Epidermal melanocyte (primary cell): ENCODE measurements around the gene ASB2.
A peak's percentile ranks its signal among the peaks of the same experiment; 100 is the strongest.

Source experiments
- DNase-seq: peaks from one replicate; pipeline ENCODE4 v3.0.0; 2011; ENCODE audit warnings: low spot score; ENCODE audit not compliant: insufficient read length

The ASB2 gene

DNA sequence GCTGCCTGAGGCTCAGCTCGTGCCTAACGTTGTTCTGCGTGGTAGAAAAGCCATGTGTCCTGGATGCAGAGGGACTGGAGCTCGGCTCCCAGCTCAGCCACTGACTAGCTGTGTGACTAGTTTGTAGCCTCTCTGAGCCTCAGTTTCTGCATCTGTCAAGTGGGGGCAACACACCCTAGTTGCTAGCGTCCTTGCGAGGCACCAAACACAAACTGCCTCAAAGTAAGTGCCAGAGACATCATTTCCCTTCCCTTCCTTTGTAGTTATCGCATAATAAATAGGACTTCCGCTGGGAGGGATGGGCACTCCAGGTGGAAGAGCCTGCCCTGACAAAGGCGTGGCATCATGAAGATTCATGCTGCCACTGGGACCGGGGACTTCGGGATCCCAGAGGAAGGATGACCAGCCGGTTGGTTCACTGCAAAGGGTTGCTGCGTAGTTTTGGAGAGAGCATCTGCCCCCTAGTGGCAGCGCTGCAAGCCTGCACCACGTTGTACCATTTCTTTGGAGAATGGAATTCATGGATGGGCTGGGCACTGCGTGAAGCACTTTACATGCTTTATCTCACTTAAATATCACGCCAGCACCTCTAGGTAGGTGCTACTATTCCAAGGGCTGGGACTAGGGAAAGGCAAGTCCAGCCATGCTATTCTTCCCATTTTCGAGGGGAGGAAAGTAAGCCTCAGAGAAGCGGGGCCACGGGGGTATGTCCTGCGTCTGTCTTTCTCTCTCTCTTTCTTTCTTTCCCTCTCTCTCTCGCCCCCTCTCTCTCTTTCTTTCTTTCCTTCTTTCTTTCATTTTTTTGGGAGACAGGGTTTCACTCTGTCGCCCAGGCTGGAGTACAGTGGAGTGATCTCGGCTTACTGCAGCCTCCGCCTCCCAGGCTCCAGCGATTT is 25.4 kb upstream of the ASB2 start:
- peak; percentile 80 for DNase-seq

DNA sequence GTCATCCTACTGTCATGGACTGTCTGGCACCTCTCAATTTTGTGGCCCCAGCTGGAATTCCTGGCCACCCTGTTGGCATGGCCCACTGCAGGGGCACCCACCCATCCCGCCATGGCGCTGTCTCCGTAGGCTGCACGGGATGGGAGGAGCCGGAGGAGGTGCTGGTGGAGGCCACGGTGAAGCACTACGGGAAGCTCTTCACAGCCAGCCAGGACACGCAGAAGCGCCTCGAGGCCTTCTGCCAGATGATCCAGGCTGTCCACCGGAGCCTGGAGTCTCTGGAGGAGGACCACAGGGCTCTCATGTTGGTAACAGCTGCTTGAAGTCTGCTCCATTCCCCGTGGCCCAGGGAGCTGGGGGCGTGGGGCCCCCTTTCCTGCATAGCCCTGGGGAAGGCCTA is 24.6 kb upstream of the ASB2 start:
- DNase-seq, result no peak

- DNase-seq, result no peak
These were observed 23.9 kb upstream of the ASB2 start for GRCh38 chr14:94000267-94000666.

- DNase-seq, result no peak
These were observed 23.2 kb upstream of the ASB2 start for GRCh38 chr14:93999573-93999972.

DNA sequence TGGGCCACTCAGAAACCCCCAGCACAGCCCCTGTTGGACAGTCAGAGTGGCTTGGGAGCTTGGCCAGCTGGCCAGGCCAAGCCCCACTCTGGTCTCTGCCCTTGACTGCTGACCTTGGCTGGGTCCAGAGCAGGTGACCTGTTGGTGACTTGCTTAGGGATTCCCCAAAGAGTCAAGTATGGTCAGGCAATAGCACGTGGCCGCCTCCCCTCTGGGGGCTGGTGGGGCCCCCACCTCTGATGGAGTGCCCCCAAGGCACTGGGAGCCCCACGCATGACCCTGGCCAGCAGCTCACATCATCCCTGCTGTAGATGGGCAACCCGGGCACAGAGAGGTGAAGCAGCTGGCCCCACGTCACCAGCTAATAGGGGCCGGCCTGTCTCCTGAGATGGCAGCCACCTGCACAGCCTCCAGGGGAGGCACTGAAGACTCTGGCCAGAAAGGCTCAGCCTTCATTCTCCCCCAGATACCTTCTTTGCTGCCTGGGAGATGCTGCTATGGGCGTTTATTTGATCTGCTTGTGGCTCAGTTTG is 22.6 kb upstream of the ASB2 start:
- DNase-seq, result no peak

DNA sequence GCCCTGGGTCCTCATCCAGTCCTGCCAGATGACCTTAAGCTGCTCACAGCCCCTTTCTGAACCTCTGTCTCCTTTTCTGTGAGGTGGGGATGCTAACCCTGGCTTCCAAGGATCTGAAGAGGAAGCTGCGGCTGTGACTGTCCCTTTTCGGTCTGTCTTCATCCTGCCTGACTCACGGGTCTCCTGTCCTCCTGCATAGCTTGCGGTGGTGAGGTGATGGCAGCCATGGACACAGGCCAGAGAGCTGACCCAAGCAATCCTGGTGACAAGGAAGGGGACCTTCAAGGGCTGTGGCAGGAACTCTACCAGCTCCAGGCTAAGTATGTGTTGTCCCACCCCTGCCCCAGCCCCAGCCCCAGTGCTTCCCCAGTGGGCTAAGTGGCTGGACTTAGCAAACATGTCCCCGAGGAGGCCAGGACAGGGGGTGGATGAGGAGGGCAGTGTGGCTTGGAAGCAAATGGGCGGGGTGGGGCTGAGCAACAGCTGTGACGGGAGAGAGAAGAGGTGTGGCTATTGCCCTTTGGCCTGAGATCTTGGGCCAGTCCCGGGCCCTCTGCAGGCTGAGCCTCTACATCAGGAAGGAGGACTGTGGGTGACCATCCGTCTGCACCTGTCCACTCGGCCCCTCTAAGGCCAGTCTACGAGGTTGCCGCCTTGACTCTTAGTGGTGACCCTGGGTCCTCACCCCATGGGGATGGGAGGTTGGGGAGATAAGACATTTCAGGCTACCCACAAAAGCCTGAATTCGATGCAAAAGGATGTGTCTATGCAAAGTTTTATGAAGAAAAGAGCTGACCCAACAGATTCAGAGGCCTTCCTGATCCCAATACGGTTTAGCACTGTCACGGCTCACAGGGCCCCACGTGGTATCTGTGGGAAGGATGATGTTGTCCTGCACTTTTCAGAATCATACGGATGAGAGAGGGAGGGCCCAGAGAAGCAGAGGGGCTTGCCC is 21.8 kb upstream of the ASB2 start:
- DNase-seq, result no peak

DNA sequence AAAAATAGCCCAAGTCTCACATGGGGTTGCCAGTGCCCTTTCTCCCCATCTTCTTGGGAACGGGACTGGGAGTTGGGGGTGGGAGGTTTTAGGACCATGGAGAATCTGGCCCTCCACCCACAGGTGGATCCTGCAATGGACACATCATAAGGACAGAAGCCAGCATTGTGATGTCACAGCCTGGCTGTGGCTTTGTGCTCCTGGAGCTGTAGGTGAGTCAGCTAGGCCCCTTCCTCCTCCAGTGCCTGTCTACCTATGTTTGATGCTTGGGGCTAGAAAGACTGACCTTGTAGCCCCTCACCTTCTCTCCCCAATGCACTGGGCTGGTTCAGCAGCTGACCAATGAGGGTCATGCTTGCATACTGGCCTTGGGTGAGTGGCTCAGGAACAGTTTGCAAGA is 20.7 kb upstream of the ASB2 start, which contains the start of gene CCDC197:
Gene CCDC197 (plus strand): TSS at position 220 of the 400 bp plus-strand sequence. CDS start 831 bp downstream, outside the sequence.
- no peak for DNase-seq

DNA sequence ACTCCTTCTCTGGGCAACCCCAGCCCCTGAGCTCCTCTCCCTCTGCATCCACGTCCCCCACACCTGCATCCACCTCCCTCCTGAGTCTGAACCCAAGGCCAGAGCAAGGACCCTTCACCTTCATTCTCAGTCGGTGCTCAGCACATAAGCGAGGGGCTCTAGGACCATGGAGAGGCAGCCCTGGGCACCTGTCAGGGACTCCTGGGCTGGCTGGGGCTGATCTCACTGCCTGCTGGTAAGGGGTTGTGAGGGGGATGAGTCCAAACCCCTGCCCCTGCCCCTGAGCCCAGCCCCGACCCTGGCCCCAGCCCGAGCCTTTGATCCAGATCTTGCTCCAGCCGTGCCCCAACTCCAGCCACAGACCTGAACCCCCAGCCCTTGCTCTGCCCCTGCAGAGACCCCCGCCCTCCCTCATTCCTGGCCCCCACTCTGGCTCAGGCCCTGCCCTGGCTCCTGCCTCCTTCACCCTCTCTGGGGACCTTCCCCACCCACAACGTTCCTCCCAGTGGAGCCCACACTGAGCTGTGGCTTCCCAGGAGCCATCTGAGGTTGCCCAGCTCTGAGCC is 19.8 kb upstream of the ASB2 start:
- DNase-seq, result no peak

GRCh38 chr14:93994919-93995682 is 18.7 kb upstream of the ASB2 start:
- DNase-seq, result no peak

DNA sequence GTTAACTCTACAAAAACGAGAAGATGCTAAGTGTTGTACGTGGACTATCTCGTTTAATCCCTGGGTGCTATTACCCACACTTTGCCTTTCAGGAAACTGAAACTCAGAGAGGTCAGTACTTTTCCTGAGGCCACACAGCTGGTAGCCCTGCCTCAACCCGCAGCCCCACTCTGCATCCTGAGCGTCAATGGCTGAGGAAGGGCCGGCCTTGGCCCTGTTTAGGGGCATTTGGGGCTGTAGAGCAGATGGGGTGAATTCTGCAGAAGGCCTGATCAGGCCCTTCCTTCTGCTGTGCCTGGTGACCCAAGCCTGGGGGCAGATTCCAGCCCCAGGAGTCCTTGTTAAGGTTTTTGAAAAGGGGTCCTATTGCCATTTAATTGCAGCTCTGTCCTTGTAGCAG is 17.0 kb upstream of the ASB2 start:
- no peak for DNase-seq

- no peak for DNase-seq
These were observed 15.3 kb upstream of the ASB2 start for GRCh38 chr14:93991649-93992048.

DNA sequence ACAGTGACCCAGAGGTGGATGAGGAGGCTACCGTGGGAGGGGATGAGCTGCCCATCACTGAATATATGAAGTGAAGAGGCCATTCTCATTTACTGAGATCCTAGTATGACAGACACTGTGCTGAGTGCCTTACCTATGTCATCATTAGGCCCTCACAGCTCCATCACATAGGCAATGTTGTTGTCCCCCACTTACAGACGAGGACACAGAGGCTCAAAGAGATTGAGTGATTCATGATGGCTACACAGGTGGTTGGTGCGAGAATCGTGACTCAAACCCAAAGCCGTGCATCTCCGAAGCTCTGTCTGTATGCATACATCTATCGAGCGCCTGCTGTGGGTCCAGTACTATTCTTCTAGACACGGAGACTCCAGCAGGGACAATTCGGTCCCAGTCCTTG is 14.8 kb upstream of the ASB2 start:
- DNase-seq, result no peak

DNA sequence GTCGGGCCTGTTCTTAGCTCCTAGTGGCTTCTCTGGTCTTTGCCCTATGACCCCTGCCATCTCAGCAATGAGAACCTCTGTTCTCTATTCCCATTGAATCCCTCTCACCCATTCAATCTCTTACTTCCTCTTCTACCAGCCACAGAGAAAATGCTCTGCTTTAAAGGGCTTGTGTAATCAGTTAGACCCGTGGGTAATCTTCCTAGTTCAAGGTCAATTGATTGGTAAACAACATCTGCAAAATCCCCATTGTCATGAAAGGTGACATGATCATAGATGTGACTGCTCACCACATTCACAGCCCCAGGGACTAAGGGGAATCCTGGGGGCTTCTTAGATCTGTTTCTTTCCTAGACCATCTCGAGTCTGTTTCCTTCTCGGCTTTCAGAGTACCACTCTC is 13.6 kb upstream of the ASB2 start:
- DNase-seq, result no peak

DNA sequence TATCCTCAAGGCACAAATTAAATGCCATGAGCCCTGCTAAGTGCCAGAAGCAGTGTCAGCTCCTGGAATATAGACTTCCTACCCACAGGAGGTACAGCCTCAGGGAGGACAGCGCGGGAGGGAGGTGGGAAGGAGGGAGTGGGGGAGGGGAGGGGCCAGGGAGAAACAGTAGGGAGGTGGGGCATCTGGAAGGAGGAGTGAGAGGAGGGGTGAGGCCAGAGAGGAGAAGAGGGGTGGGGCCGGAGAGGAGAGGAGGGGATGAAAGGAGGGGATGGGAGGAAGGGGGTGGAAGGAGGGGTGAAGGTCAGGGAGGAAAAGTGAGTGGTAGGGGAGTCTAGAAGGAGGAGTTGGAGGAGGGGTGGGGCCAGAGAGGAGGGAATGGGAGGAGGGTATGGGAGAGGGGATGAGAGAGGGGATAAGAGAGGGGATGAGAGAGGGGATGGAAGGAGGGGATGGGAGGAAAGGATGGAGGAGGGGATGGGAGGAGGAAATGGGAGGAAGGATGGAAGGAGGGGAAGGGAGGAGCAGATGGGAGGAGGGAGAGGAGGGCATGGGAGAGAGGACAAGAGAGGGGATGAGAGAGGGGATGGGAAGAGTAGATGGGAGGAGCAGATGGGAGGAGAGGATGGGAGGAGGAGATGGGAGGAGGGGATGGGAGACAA is 11.6 kb upstream of the ASB2 start:
- no peak for DNase-seq

GRCh38 chr14:93987376-93987775 is 11.0 kb upstream of the ASB2 start:
- no peak for DNase-seq

GRCh38 chr14:93986955-93987354 is 10.6 kb upstream of the ASB2 start:
- no peak for DNase-seq

GRCh38 chr14:93984987-93985410 is 8.6 kb upstream of the ASB2 start:
- DNase-seq, result peak; percentile 53

DNA sequence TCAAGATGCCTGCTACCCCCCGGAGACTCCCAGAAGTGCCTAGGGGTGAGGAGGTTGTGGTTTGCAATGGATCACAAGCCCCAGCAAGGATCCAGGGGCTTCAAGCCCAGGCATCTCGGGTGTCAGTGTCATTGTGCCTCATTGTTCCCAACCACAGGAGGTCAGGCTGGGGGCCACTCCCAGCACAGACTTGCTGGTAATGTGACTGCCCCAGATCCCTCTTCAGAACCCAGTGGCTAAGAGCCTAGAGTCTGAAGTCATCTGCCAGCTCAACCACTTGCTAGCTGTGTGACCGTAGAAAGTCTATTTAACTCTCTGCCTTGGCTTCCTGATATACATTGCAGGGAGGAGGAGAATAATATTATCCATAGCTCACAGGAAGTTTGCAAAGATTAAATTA is 7.7 kb upstream of the ASB2 start:
- DNase-seq, result no peak

DNA sequence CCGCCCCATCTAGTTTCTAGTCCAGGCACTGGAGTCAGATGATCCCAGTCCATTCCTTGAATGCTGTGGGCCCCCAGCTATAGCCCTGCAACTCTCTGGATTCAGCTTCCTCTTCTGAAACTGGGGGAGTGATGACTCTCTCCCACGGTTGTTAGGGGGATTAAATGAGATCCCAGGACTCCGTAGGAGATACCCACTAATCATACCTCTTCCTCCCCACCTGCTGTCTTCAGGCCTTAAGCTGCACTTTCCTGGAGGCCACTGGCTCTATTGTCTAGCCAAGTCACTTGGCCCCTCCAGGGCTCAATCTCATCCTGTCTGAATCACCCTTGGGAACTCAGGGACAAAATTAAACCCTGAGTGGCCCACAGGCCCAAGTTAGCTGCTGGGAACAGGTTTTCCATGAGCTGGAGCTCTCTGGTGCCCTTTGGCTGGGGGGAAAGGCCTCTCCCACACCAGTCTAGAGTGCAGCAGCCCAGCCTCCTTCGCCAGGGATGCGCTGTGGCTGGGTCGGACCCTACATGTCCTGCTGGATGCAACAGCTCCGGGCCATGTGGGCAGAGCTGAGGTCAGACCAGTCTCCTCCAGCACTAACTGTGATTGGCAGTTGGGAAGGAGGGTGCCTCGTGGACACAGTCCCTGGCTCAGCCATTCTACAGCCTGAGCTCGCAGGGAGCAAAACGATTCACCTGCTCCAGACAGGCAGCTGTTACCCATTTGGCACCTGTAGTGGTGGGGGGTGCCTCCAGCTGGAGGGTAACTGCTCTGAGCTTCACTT is 6.0 kb upstream of the ASB2 start:
- DNase-seq, result no peak
